K562 (cell line): Measurements from ENCODE around the gene TDRD9.
"Not testable (repeated sequence)": the region's sequence is repeated elsewhere in the genome, so short reads cannot be mapped to it uniquely, and the experiment has no call there.

Source experiments
- ARID4B ChIP-seq: sonication (generic); formaldehyde crosslinking; IDR thresholded peaks from 2 replicates; pipeline ENCODE4 v1.8.0; 2022; ENCODE audit warnings: mild to moderate bottlenecking, missing genetic modification reagents
- EHMT2 ChIP-seq: fragments of 450-650 bp; IDR thresholded peaks from 2 replicates; pipeline ENCODE4 v1.6.1; 2018; ENCODE audit warnings: antibody characterized with exemption
- ETV1 ChIP-seq: fragments of 450-650 bp; conservative IDR thresholded peaks from 2 replicates; pipeline ENCODE4 v1.6.1; 2016; ENCODE audit warnings: missing genetic modification characterization, control low read depth, low read depth, missing compliant biosample characterization
- HIVEP1 ChIP-seq: fragments of 250-450 bp; sonication (Bioruptor Pico); IDR thresholded peaks from 2 replicates; pipeline ENCODE4 v1.4.0; 2020; ENCODE audit warnings: mild to moderate bottlenecking
- RNF2 ChIP-seq: sonication (generic); IDR thresholded peaks from 2 replicates; pipeline ENCODE4 v1.6.1; 2016
- TCF7 ChIP-seq: sonication (generic); IDR thresholded peaks from 2 replicates; pipeline ENCODE4 v1.6.1; 2016; ENCODE audit warnings: antibody characterized with exemption, borderline replicate concordance
- TEAD4 ChIP-seq, 2 experiments: sonication (generic) in 1 of 2; formaldehyde crosslinking in 1 of 2; IDR thresholded peaks; 2 replicates each; pipeline versions ENCODE4 v1.6.1 to v1.8.0; 2012 to 2022; ENCODE audit warnings: borderline replicate concordance in 1 of 2, inconsistent platforms in 1 of 2, low read length in 1 of 2, mild to moderate bottlenecking in 1 of 2, missing genetic modification reagents in 1 of 2
- ZNF280B ChIP-seq: fragments of 250-450 bp; sonication (Bioruptor Pico); IDR thresholded peaks from 2 replicates; pipeline ENCODE4 v1.5.1; 2021; ENCODE audit warnings: mild to moderate bottlenecking
- ZNF507 ChIP-seq: conservative IDR thresholded peaks from 2 replicates; pipeline ENCODE4 v1.6.1; 2017; ENCODE audit warnings: missing genetic modification characterization, missing compliant biosample characterization
- ZNF589 ChIP-seq: fragments of 200-800 bp; sonication (Bioruptor generic); IDR thresholded peaks from 2 replicates; pipeline ENCODE4 v1.6.1; 2016; ENCODE audit warnings: low read depth, missing genetic modification characterization, missing compliant biosample characterization

DNA sequence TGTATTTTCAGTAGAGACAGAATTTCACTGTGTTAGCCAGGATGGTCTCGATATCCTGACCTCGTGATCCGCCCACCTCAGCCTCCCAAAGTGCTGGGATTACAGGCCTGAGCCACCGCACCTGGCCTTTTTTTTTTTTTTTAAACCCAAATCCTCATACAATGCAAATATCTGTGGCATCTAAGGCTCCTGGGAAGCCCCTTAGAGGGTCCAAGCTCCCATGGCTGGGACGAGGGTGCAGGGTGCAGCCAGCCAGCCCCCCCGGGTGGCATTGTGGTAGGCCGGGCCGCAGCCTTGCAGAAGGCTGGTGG, 39.3 kb upstream of the TDRD9 start:
- TF ChIP-seq TCF7; ZNF507 (tag); ARID4B (CRISPR knock-in tag); TEAD4 (IDR thresholded peaks at IDR 0.05; ENCODE audit: low read length); TEAD4 (CRISPR knock-in tag; IDR thresholded peaks at IDR 0.05; ENCODE audit: borderline replicate concordance); RNF2; HIVEP1 (CRISPR knock-in tag); ZNF589 (CRISPR knock-in tag); ZNF280B (CRISPR knock-in tag); EHMT2; ETV1 (tag): not testable (repeated sequence)
